ENCODE measurements around the gene HYAL4.
"Not testable (repeated sequence)": the region's sequence is repeated elsewhere in the genome, so short reads cannot be mapped to it uniquely, and the experiment has no call there.

HYAL4 gene

DNA sequence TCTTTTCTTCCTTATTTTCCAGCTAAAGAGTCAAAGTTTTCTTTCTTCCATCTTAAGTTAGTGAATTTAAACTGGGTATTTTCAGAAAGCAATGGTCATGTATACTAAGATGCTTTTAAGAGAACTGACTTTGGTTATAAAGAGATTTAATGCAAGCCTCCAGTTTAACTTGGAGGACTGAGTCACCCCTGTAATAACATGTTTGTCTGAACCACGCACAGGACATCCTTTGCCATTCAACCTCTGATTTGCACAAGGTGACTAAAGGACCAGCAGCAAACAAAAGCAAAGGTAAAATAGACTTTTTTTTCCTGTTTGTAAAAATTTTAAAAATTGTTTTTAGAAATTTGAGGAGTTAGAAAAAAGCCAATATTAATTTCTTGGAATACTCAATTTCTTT, 2.9 kb downstream of the HYAL4 start:
- DNase-seq (ENCODE audit: low read depth), result no peak

DNA sequence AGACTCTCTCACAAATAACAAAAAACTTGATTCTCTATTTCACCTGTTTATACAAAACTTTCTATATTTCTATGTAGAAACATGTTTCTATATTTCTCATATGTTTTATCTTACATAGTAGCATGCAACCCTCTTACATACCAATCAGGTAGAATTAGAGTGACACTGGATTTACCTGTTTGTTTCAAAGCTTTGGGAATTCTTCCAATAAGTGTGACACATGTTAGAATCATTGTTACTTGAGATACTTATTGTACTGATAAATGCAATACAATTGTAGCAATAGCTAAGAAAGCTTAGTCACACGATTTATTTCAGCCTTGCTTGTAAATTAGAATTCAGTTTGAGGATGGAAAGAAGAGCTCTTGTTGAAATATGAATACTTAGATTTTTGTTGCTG, 4.9 kb downstream of the HYAL4 start:
- DNase-seq (ENCODE audit: low read depth), result no peak

DNA sequence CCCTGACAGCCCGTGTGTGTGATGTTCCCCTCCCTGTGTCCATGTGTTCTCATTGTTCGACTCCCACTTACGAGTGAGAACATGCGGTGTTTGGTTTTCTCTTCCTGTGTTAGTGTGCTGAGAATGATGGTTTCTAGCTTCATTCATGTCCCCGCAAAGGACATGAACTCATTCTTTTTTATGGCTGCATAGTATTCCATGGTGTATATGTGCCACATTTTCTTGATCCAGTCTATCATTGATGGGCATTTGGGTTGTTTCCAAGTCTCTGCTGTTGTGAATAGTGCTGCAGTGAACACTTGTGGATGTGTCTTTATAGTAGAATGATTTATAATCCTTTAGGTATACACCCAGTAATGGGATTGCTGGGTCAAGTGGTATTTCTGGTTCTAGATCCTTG, 6.4 kb downstream of the HYAL4 start:
- not testable (repeated sequence) for DNase-seq (ENCODE audit: low read depth)

DNA sequence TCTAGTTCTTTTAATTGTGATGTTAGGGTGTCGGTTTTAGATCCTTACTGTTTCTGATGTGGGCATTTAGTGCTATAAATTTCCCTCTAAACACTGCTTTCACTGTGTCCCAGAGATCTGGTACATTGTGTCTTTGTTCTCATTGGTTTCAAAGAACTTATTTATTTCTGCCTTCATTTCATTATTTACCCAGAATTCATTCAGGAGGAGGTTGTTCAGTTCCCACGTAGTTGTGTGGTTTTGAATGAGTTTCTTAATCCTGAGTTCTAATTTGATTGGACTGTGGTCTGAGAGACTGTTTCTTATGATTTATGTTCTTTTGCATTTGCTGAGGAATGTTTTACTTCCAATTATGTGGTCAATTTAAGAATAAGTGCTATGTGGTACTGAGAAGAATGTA, 9.3 kb downstream of the HYAL4 start:
- not testable (repeated sequence) for DNase-seq (ENCODE audit: low read depth)

DNA sequence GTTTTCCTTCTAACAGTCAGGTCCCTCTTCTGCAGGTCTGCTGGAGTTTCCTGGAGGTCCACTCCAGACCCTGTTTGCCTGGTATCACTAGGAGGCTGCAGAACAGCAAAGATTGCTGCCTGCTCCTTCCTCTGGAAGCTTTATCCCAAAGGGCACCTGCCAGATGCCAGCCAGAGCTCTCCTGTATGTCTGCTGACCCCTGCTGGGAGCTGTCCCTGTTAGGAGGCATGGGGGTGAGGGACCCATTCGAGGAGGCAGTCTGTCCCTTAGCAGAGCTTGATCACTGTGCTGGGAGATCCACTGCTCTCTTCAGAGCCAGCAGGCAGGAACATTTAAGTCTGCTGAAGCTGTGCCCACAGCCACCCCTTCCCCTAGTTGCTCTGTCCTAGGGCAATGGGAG, 11.5 kb downstream of the HYAL4 start:
- DNase-seq (ENCODE audit: low read depth), result not testable (repeated sequence)

DNA sequence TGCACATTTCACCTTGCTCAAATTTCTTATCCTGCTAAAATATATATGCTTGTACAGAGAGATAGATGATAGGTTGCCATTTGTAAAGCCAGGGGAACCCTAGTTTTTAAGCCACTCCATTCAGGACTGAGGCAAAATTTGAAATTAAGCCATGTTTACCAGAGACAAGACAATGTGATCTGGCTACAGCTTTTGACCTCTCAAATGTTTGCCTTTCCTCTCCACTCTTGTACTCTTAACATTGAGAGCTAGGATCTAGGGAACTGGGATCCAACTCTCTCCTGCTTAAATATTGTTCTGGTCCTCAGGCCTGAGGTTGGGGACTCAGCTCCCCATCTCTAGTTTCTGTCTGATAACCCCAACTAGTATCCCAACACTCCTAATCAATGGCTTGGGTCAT, 15.9 kb downstream of the HYAL4 start:
- DNase-seq (ENCODE audit: low read depth), result no peak

DNA sequence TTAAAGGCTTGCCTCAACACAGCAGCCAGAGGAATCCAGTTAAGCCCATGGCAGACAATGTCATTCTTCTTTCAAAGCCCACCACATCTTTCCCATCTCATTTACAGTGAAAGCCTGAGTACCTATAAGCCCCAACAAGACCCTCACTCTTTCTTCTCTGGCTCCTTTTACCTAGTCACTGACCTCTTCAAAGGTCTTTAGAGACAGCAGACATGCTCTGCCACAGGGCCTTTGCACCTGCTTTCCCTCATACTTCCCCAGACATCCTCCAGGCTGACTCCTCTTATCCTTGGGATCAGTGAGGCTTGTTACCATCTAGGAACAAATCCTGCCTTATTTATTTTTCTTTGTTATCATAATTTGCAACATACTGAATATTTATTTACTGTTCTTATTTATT, 17.8 kb downstream of the HYAL4 start:
- DNase-seq (ENCODE audit: low read depth), result no peak

DNA sequence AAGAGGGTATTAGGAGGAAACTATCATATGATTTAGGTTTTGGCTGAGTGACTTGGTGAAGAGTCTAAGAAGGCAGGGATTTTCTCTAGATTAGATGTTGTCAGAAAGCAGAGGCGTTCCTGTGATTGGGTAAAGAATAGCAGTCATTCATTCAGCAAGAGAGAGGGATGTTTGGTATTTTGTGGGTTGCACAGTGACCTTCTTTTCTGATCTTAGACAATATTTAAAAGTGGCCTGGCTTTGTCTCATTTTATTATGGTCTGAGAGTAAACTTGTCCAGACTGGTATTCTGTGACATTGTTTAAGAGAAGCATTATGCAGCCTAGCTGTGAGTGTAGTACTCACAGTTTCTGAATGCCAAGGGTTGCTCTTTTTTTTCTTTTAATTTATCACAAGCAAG, 18.5 kb downstream of the HYAL4 start:
- no peak for DNase-seq (ENCODE audit: low read depth)

DNA sequence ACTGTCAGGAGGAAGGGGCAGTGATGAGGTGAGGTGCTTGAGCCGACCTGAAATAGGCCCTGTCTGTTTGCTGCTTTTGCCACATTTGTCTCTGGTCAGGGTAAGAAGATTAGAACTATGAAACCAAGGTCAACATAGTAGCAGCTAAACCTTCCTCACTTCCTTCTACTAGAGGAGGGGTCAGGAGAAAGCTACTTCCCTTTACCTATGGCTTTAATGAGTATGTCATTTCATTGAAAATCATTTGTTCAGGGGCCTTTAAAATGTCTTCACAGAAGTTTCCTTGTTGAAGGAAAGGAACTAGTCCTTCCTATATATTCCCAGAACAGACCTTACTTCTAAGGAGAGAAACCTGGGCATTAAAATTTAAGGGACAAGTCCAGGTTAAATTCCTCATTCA, 19.0 kb downstream of the HYAL4 start:
- DNase-seq (ENCODE audit: low read depth), result no peak

DNA sequence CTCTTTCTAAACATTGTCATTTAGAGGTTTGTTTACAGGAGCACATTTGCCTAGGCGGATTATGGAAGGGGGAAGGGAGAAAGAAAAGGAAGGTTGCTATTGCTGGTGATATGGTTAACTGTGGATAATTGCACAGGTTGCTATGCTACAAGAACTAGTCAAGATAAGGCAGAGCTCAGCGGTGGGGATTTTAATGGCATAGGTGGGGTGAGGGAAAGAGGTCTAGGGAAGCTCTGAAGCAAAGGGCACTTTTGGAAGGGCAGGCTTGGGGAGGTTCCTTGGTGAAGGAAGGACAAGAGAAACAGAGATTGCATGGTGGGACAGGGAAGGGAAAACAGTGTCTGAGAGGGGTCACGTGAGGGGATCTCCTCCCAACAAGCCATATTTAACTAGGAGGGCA, 19.5 kb downstream of the HYAL4 start:
- no peak for DNase-seq (ENCODE audit: low read depth)

DNA sequence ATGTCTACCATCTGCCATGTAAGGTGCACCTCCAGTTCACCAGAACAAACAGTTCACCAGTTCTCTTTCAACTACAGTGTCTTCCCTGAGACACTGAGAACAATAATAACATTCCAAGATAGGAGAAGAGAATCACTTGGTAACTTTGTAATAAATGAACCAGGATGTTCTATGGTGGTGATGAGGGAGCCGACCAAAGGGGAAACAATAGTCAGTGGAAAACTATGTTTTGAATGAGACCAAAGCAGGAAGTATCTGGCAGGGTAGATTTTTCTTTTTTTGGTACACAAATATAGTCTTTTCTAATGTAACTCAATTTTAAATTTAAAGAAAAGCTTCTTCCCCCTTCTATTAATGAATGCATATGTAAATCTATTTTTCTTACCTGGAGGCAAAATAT, 20.0 kb downstream of the HYAL4 start:
- DNase-seq (ENCODE audit: low read depth), result no peak

DNA sequence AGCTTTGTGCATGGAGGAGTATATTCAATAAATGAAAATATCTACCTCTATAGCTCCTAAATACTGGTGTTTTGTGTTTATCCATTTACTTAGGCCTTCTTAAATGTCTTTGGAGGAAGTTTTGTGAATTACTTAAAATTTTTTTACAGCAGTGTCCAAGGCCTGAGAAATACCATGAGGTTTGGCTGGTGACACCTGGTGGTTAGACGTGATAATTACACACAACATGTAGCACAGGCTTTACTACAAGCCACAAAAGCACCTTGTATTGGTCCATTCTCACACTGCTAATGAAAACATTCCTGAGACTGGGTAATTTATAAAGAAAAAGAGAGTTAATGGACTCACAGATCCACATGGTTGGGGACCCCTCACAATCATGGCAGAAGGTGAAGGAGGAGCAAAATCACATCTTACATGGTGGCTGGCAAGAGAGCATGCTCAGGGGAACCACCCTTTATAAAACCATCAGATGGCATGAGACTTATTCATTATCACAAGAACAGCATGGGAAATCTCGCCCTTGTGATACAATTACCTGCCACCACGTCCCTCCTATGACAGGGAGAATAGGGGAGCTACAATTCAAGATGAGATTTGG, 20.6 kb downstream of the HYAL4 start:
- DNase-seq (ENCODE audit: low read depth), result peak; percentile 9

DNA sequence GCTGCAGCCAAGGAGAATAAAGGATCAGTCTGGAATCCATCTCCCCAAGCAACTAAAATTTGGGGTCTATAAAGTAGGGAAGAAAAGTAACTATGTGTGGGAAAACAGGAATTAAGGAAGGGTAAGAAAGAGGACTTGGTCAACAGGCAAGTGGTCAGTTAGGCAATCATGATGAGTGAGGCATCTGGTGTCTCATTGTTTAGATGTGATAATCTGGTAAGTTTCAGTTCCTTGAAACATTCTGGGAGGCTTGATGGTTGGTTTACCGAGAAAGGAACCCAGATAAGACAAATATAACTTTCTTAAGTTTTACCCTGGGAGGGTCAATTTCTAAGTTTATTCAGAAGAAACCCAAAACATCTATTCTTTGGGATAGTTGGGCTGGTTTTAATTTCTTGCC, 22.3 kb downstream of the HYAL4 start:
- DNase-seq (ENCODE audit: low read depth), result no peak

DNA sequence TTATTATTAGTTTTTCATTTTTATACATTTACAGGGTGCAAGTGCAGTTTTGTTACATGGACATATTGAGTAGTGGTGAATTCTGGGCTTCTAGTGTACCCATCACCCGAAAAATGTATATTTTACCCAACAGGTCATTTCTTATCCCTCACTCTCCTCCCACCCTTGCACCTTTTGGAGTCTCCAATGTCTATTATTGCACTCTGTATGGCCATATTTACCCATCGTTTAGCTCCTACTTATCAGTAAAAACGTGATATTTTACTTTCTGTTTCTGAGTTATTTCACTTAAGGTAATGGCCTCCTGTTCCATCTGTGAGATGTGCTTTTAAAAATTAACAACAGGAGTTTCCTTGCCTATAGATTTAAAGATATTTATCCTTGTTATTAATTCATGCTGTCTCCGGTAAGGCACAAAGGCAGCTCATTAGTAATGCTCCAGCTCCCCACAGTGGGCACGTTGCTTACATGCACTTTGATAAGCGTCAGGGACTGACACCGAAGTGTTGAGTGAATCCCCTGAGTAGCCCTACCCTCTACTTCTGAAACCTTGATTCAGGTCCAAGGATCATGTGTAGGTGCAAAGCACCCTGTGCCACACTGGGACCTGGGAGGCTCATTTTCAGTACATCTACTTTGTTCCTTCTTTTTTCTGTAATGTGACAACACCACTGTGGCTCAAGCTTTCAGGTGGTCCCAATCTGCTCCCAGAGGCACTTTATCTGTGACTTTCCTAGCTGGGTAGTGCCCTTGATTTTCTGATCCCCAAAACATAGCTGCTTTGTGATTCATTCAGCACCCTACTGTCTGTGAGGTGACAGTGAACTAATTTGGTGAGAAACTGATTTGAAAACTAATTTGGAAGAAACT, 27.3 kb downstream of the HYAL4 start:
- peak; percentile 4 for DNase-seq (ENCODE audit: low read depth)

DNA sequence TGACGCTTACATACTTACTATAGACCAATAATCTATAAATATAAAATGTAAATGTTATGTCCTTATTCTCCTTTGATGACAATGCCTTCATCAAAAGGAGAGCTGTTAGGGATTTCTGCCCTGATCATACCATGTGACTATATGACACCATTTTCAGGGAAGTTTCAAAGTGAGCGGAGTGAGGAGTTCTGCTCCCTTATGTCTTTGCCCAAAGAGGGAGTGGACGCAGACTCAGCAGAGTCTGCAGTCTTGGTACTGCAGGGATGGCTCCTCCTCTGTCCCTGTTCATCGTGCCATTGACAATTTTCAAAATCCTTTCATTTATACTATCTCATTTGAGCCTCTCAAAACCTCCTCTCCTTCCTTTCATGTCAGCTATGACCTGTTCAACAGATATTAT, 27.9 kb downstream of the HYAL4 start:
- no peak for DNase-seq (ENCODE audit: low read depth)

DNA sequence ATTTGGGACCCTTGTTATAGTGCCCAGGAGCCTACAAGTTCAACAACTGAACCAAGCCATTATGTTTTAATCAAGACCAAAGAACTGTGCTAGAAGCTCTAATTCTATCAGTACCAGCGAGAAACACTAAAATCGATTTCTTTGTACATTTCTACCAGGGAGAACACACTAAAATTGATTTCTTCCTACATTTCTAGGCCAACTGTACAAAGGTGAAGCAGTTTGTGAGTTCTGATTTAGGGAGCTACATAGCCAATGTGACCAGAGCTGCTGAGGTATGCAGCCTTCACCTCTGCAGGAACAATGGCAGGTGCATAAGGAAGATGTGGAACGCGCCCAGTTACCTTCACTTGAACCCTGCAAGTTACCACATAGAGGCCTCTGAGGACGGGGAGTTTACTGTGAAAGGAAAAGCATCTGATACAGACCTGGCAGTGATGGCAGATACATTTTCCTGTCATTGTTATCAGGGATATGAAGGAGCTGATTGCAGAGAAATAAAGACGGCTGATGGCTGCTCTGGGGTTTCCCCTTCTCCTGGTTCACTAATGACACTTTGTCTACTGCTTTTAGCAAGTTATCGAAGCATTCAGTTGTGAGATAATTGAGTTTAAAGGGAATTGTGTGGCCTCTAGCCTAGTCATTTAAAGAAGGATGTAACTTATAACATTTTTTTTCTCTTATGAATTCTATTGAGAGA, 31.7 kb downstream of the HYAL4 start:
- DNase-seq (ENCODE audit: low read depth), result no peak

DNA sequence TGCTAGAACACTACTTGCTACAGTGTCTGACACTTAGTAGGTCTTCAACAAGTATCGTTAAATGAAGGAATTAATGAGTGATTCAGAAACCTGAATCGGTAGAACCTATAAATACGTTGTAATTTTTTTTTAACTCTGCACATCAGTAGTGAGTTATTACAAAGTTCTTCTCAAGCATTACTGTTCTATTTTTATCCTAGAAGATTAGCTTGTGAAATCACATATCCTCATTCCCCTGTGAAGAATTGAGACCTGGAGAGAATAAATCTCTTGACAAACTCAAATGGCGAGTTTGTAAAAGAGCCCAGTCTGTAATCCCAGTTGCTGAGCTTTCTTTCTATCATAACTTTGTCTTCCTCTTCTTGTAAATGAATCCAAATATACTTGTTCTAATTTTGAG, 34.7 kb downstream of the HYAL4 start:
- no peak for DNase-seq (ENCODE audit: low read depth)

DNA sequence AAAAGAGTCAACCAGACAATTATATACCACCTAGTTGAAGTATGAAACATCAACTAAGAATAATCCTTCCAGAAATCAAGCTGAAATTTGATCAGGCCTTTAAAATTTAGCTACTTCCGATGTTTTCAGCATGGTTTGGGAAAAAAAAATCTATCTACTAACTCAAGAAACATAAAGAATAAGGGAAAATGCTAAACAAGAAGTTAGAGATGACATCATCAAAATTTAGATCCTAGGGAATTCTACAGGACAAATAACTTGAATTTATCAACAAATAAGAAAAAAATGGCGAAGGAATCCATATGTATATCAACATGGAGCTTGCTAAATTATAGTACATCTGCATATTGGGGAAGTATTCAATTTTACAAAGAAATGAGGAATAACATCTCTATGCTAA, 36.3 kb downstream of the HYAL4 start:
- DNase-seq (ENCODE audit: low read depth), result no peak

DNA sequence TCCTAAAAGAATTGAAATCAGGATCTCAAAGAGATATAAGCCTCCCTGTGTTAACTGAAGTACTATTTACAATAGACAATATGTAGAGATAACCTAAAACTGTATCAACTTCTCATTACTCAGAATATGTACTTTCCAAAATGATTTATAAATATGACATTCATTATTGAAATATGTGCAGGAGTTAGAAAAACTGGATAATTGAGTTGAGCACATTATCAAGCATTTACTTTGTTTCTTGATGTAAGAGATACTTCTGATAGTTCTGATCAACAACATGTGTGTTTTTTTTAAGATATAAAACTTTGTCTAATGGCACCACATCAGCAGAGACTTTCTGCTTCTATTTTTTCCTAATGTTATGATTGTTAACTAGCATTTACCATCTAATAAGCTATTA, 38.2 kb downstream of the HYAL4 start:
- no peak for DNase-seq (ENCODE audit: low read depth)

DNA sequence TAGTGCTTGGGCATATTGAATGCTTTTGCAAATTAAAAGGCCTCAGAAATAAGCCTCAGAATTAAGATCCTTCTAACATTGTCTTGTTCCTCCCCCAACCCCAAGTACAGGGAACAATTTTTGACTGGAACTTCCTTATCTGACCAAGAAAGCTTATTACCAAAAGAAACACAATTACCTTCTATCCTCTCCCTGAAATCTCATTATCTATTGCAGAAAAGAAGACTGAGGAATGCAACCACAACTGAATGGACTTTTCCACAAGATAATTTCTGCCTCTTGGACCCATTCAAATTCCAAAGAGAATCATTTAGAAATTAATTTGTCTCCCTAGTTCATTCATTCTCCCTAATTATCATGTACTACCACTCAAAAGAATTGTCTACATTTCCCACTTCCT, 43.2 kb downstream of the HYAL4 start:
- DNase-seq (ENCODE audit: low read depth), result no peak

DNA sequence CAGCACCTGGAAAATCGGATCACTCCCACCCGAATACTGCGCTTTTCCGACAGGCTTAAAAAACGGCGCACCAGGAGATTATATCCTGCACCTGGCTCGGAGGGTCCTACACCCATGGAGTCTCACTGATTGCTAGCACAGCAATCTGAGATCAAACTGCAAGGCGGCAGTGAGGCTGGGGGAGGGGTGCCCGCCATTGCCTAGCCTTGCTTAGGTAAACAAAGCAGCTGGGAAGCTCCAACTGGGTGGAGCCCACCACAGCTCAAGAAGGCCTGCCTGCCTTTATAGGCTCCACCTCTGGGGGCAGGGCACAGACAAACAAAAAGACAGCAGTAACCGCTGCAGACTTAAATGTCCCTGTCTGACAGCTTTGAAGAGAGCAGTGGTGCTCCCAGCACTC, 49.8 kb downstream of the HYAL4 start:
- DNase-seq (ENCODE audit: low read depth), result not testable (repeated sequence)

DNA sequence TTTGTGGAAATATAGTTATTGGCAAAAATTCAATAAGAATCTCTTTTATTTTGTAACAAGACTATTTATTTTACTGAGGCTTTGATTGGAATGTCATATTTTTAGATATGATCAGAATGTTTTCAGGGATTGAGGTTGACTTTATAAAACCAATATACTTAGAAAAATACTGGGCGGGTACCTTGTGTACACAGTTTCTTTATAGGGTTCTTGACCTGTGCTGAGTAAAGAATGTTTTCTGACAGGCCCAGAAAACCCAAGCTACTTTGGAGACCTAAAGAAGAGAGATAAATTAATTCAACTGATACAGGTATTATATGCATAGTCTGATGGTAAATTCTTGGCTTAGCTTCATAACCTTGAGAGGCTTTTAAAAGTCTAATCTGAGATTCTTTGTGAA, 56.1 kb downstream of the HYAL4 start:
- no peak for DNase-seq (ENCODE audit: low read depth)

DNA sequence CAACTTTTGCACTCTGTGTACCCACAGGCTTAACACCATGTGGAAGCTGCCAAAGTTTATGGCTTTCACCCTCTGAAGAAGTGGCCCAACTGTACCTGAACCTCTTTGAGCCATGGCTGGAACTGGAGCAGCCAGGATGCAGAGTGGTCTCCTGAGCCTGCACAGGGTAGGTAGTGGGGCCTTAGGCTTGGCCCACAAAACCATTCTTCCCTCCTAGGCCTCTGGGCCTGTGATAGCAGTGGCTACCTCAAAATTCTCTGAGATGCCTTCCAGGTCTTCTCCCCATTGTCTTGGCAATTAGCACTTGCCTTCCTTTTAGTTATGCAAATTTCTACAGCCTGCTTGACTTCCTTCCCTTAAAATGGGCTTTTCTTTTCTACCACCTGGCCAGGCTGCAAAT, 60.7 kb downstream of the HYAL4 start:
- DNase-seq (ENCODE audit: low read depth), result no peak

All from T follicular helper cell (primary cell).